ENCODE results near the gene CLPX. TPM values are rescaled to one million over a fixed set of nuclear protein-coding genes. Genes with fewer than 3 reads are reported as not detected.

CLPX gene
- total RNA-seq, 4 donors from 2014 or later: 40.1 to 68.8 (median 55.6) TPM

DNA sequence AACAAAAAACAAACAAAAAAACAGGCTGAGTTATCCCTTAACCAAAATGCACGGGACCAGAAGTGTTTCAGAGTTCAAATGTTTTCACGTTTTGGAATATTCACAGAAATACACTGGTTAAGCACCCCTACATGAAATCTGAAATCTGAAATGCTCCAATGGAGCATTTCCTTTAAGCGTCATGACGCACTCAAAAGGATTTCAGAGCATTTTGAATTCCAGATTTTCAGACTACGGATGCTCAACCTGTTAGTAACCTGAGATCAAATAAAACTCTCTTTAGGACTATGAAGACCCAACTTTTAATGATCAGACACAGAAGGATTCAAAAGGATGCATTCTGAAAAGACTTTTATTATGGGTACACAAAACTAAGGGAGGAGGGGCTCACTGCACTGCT lies 9.6 kb downstream of the CLPX start:
- TF ChIP-seq POLR2A (IDR thresholded peaks at IDR 0.05): no peak
- TF ChIP-seq, protein P1, sequence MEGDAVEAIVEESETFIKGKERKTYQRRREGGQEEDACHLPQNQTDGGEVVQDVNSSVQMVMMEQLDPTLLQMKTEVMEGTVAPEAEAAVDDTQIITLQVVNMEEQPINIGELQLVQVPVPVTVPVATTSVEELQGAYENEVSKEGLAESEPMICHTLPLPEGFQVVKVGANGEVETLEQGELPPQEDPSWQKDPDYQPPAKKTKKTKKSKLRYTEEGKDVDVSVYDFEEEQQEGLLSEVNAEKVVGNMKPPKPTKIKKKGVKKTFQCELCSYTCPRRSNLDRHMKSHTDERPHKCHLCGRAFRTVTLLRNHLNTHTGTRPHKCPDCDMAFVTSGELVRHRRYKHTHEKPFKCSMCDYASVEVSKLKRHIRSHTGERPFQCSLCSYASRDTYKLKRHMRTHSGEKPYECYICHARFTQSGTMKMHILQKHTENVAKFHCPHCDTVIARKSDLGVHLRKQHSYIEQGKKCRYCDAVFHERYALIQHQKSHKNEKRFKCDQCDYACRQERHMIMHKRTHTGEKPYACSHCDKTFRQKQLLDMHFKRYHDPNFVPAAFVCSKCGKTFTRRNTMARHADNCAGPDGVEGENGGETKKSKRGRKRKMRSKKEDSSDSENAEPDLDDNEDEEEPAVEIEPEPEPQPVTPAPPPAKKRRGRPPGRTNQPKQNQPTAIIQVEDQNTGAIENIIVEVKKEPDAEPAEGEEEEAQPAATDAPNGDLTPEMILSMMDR (IDR thresholded peaks at IDR 0.05): no peak
- TF ChIP-seq EP300 (IDR thresholded peaks at IDR 0.05): no peak
- no peak for TF ChIP-seq POLR2AphosphoS5 (IDR thresholded peaks at IDR 0.05)
- no peak overlapping the region for H3K27ac ChIP-seq
- H3K4me3 ChIP-seq: no peak overlapping the region
- ATAC-seq: no peak
- 80 to 86% methylated on average over 5 of the region's 5 CpGs for WGBS, 2 donors (ENCODE audit: low coverage in 1 of 2)
- H3K27me3 ChIP-seq: no peaks in the 10 kb centered on the region
- H3K36me3 ChIP-seq: peaks cover 3 to 92% of the 10 kb centered on the region in 2 donors
- peaks cover 0 to 20% (median 0%) of the 10 kb centered on the region in 3 donors for H3K4me1 ChIP-seq
- H3K9me3 ChIP-seq: no peaks in the 10 kb centered on the region

DNA sequence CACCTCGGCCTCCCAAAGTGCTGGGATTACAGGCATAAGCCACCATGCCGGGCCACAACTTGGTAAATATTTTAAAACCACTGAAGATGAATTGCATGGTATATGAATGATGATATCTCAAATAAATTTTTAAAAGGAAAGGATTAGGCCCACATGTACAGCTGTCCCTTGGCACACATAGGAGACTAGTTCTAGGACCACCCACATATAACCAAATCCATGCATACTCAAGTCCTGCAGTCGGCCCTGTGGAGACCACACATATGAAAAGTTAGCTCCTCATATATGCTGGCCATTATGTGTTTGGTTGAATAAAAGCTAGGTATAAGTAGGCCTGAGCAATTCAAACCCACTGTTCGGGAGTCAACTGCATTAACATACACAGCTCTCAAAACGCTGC lies 10.6 kb downstream of the CLPX start:
- Histone ChIP-seq H3K36me3 (peaks cover 3 to 96% of the 10 kb centered on the region in 2 donors), H3K27me3 (no peaks in the 10 kb centered on the region), H3K4me3 (no peak overlapping the region), H3K4me1 (peaks cover 0 to 10% (median 0%) of the 10 kb centered on the region in 3 donors), H3K27ac (no peak overlapping the region), H3K9me3 (no peaks in the 10 kb centered on the region)
- ATAC-seq: no peak
- 71 to 82% methylated on average over 3 to 5 of the region's 5 CpGs for WGBS, 2 donors (ENCODE audit: low coverage in 1 of 2)
- TF ChIP-seq POLR2A (IDR thresholded peaks at IDR 0.05) (no peak), POLR2AphosphoS5 (IDR thresholded peaks at IDR 0.05) (no peak), EP300 (IDR thresholded peaks at IDR 0.05) (no peak)
- TF ChIP-seq, protein P1 (IDR thresholded peaks at IDR 0.05): no peak

DNA sequence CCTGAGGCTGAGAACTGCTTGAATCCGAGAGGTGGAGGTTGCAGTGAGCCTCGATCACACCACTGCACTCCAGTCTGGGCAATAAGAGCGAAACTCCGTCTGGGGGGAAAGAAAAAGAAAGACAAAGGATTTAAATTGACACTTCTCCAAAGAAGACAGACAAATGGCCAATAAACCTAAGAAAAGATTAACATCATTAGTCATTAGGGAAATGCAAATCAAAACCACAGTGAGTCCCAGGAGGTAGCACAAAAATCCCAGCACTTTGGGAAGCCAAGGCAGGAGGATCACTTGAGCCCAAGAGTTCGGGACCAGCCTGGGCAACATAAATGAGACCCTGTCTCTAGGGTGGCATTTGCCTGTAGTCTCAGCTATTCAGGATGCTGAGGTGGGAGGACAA lies 12.6 kb downstream of the CLPX start:
- no peak for ATAC-seq
- TF ChIP-seq EP300 (IDR thresholded peaks at IDR 0.05) (no peak), POLR2A (IDR thresholded peaks at IDR 0.05) (no peak)
- TF ChIP-seq, protein P1 (IDR thresholded peaks at IDR 0.05): no peak
- Histone ChIP-seq H3K4me1 (no peaks in the 10 kb centered on the region), H3K4me3 (no peak overlapping the region), H3K27me3 (no peaks in the 10 kb centered on the region), H3K36me3 (peaks cover 0 to 89% of the 10 kb centered on the region in 2 donors), H3K27ac (no peak overlapping the region), H3K9me3 (no peaks in the 10 kb centered on the region)
- WGBS, 2 donors (ENCODE audit: low coverage in 1 of 2): 82 to 88% methylated on average over 2 to 5 of the region's 5 CpGs

DNA sequence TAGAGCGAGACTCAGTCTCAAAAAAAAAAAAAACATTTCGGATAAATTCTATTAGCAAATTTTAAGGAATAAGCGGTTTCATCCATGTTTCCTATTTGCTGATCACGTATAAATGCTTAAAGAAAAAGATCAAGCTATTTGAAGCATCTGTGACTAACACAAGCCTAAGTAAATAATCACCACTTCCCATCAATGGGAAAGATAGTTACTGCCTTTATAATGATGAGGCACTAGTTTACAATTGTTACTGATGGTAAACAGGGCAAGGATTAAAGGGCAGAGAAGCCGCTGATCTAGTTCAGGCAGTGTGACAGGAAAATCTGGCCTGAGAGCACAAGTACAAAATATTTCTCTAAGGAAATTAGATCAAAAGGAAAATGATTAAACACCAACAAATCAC lies 13.7 kb downstream of the CLPX start:
- H3K27me3 ChIP-seq: no peaks in the 10 kb centered on the region
- H3K4me3 ChIP-seq: no peak overlapping the region
- H3K27ac ChIP-seq: no peak overlapping the region
- H3K9me3 ChIP-seq: no peaks in the 10 kb centered on the region
- TF ChIP-seq POLR2AphosphoS5 (IDR thresholded peaks at IDR 0.05): no peak
- TF ChIP-seq EP300 (IDR thresholded peaks at IDR 0.05): no peak
- TF ChIP-seq, protein P1 (IDR thresholded peaks at IDR 0.05): no peak
- no peak for TF ChIP-seq POLR2A (IDR thresholded peaks at IDR 0.05)
- peaks cover 0 to 86% of the 10 kb centered on the region in 2 donors for H3K36me3 ChIP-seq
- WGBS, 2 donors (ENCODE audit: low coverage in 1 of 2): 94 to 96% methylated on average over 2 to 5 of the region's 5 CpGs
- no peaks in the 10 kb centered on the region for H3K4me1 ChIP-seq
- ATAC-seq: no peak

DNA sequence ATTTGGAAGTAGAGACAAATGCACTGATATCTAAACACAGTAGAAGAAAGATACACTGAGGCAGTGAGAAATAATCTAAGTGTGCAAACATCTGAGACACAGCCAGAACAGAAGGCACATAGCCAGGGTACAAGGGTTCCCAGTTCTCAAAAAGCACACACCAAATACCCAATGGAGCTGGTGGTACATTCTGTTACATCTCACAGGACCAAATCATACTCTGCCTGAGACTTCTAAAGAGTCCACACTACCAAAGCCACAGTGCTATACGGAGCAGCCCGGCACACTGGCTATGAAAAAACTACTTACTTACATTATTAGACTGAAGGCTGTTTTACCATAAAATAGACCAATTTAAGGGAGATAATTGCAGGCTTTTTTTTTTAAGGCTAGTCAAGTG lies 19.3 kb downstream of the CLPX start:
- Histone ChIP-seq H3K36me3 (peaks cover 0 to 75% of the 10 kb centered on the region in 2 donors), H3K27me3 (no peaks in the 10 kb centered on the region), H3K9me3 (no peaks in the 10 kb centered on the region), H3K27ac (no peak overlapping the region), H3K4me1 (peaks cover 0 to 29% (median 2%) of the 10 kb centered on the region in 3 donors), H3K4me3 (no peak overlapping the region)
- 80 to 90% methylated on average over 1 to 2 of the region's 2 CpGs for WGBS, 2 donors (ENCODE audit: low coverage in 1 of 2)
- TF ChIP-seq EP300 (IDR thresholded peaks at IDR 0.05) (no peak), POLR2A (IDR thresholded peaks at IDR 0.05) (no peak), POLR2AphosphoS5 (IDR thresholded peaks at IDR 0.05) (no peak)
- TF ChIP-seq, protein P1 (IDR thresholded peaks at IDR 0.05): no peak
- no peak for ATAC-seq
